Heart right ventricle (tissue), 16 donors: Measurements from ENCODE around the gene PLVAP. TPM values are rescaled to one million over a fixed set of nuclear protein-coding genes. Genes with fewer than 3 reads are reported as not detected.

ENCODE experiments used
- ATAC-seq, 8 donors: fragments of 200-7000 bp; cut with Tn5 transposase; one replicate each; pipeline ENCODE4 v1.9.1; 2020; ENCODE audit warnings: mild to moderate bottlenecking in 8 of 8, moderate library complexity in 8 of 8, moderate number of reproducible peaks in 1 of 8
- DNase-seq, 2 donors: peaks; one replicate each; pipeline ENCODE4 v3.0.0-alpha.2; 2020
- H3K27ac ChIP-seq, 10 donors: fragments of 200-600 bp; sonication (generic) in 2 of 10; one replicate each; pipeline versions ENCODE4 v1.5.0 to v1.8.0; 2020 to 2022; ENCODE audit warnings: mild to moderate bottlenecking in 3 of 10
- H3K27me3 ChIP-seq, 7 donors: fragments of 200-600 bp; one replicate each; pipeline ENCODE4 v1.8.0; 2021 to 2022; ENCODE audit warnings: mild to moderate bottlenecking in 2 of 7
- H3K36me3 ChIP-seq, 9 donors: fragments of 200-600 bp; sonication (generic) in 1 of 9; one replicate each; pipeline versions ENCODE4 v1.5.0 to v1.8.0; 2020 to 2022; ENCODE audit warnings: mild to moderate bottlenecking in 2 of 9
- H3K4me1 ChIP-seq, 9 donors: fragments of 200-600 bp; sonication (generic) in 1 of 9; one replicate each; pipeline versions ENCODE4 v1.5.0 to v1.8.0; 2020 to 2022; ENCODE audit warnings: mild to moderate bottlenecking in 4 of 9
- H3K4me3 ChIP-seq, 10 donors: fragments of 200-600 bp; sonication (generic) in 2 of 10; one replicate each; pipeline versions ENCODE4 v1.5.0 to v1.8.0; 2020 to 2022; ENCODE audit warnings: mild to moderate bottlenecking in 7 of 10, moderate library complexity in 2 of 10
- H3K9me3 ChIP-seq, 11 donors: fragments of 200-600 bp in 10 of 11; sonication (generic) in 2 of 11; one replicate each; pipeline versions ENCODE4 v1.5.0 to v1.8.0; 2013 to 2022; ENCODE audit warnings: mild to moderate bottlenecking in 2 of 11, control low read depth in 1 of 11, moderate library complexity in 1 of 11
- WGBS, 2 donors: extraction: QIAGEN DNeasy Blood & Tissue Kit; methylation state at CpG; one replicate each; pipeline ENCODE4 v1.1.7; 2013; ENCODE audit warnings: inconsistent platforms in 1 of 2; 5-methylcytosine and 5-hydroxymethylcytosine counted together
- intact Hi-C, 10 donors: fragments of 100-400 bp; cut with DNase I; formaldehyde crosslinking; loops; one replicate each; pipeline versions ENCODE4 v1.11.1 to v1.14.2; 2022
- polyA plus RNA-seq, 2 donors: library from polyadenylated mRNA; stranded (reverse); fragments of 200-250 nt; gene quantifications; one replicate each; pipeline ENCODE4 v1.2.3, GENCODE V29; 2013
- total RNA-seq, 10 donors: library from RNA; stranded (reverse); fragmentation: NEBNext Ultra II Directional in 3 of 10; extraction: Animal tissue kit (Norgen Biotek cat#: 25700) in 3 of 10; gene quantifications; one replicate each; pipeline versions ENCODE4 v1.2.1 to v1.2.4, GENCODE V29; 2021 to 2023
- TF ChIP-seq, protein P1 (sequence below), 9 donors: fragments of 200-600 bp; sonication (generic) in 2 of 9; IDR thresholded peaks; one replicate each; pipeline versions ENCODE4 v1.5.0 to v1.8.0; 2021 to 2022; ENCODE audit warnings: antibody characterized with exemption in 9 of 9, mild to moderate bottlenecking in 5 of 9, moderate library complexity in 1 of 9
- donor health status: Arrhythmogenic right ventricular cardiomyopathy.
- donor health status: ischemic (EF 13 %, LVEDD 7.1; RV severe dilation, severe dysfunction).
- donor health status: healthy with polysubstance abuse.
- donor health status: DM: no; HTN: yes; CAD: no.
- donor health status: DM: no; HTN: no; CAD: no.
- donor health status: ischemic (EF 25% LVEDD 6.9; RV normal size, moderate dysfunction).
- donor health status: ischemic (EF 25% LVEDD 5.7; RV mildly dilated, moderate dysfunction).
- donor health status: healthy.
- donor health status: DM: yes; HTN: yes; CAD: no.
- donor health status: Ischemic cardiomyopathy.
- donor health status: ischemic (EF 35%, LVEDD 5.7; RV mildly dilated, moderate dysfunction).
- donor health status: nonischemic (EF 11% LVEDD 7.7; RV severe dilation, severe dysfunction).
- donor health status: DM: yes; HTN: yes; CAD: no.
- donor health status: PGD.
- donor health status: ischemic (EF 29% LVEDD 5.4; RV normal size, mild dysfunction).
- donor health status: nonischemic (EF 23%, LVEDD 6.1; RV moderate dilation, normal function).

PLVAP gene
- total and polyA plus RNA-seq, 12 donors: 7.5 to 74.9 (median 24.5) TPM

- peaks cover 0 to 10% (median 0%) of the 10 kb centered on the region in 7 donors for H3K27me3 ChIP-seq
- no peak overlapping the region for H3K4me3 ChIP-seq
- H3K4me1 ChIP-seq: peaks cover 0 to 19% (median 0%) of the 10 kb centered on the region in 9 donors
- 93 to 95% methylated on average over 28 of the region's 28 CpGs for whole genome bisulfite sequencing, 2 donors
- DNase-seq (no peak), ATAC-seq (no peak)
- no peaks in the 10 kb centered on the region for H3K9me3 ChIP-seq
- H3K36me3 ChIP-seq: peaks cover 0 to 53% (median 20%) of the 10 kb centered on the region in 9 donors
- intact Hi-C loops: no loop called here
- no peak overlapping the region for H3K27ac ChIP-seq
- TF ChIP-seq, protein P1, sequence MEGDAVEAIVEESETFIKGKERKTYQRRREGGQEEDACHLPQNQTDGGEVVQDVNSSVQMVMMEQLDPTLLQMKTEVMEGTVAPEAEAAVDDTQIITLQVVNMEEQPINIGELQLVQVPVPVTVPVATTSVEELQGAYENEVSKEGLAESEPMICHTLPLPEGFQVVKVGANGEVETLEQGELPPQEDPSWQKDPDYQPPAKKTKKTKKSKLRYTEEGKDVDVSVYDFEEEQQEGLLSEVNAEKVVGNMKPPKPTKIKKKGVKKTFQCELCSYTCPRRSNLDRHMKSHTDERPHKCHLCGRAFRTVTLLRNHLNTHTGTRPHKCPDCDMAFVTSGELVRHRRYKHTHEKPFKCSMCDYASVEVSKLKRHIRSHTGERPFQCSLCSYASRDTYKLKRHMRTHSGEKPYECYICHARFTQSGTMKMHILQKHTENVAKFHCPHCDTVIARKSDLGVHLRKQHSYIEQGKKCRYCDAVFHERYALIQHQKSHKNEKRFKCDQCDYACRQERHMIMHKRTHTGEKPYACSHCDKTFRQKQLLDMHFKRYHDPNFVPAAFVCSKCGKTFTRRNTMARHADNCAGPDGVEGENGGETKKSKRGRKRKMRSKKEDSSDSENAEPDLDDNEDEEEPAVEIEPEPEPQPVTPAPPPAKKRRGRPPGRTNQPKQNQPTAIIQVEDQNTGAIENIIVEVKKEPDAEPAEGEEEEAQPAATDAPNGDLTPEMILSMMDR (IDR thresholded peaks at IDR 0.05): no peak
These were observed 52.6 kb downstream of the PLVAP start for GRCh38 chr19:17324357-17325114.

GRCh38 chr19:17323964-17324332 is 53.2 kb downstream of the PLVAP start:
- TF ChIP-seq, protein P1 (IDR thresholded peaks at IDR 0.05): no peak
- H3K4me1 ChIP-seq: peaks cover 0 to 13% (median 0%) of the 10 kb centered on the region in 9 donors
- H3K27me3 ChIP-seq: peaks cover 0 to 4% (median 0%) of the 10 kb centered on the region in 7 donors
- intact Hi-C loops: no loop called here
- peaks cover 0 to 58% (median 20%) of the 10 kb centered on the region in 9 donors for H3K36me3 ChIP-seq
- no peak for ATAC-seq
- no peak overlapping the region for H3K27ac ChIP-seq
- no peaks in the 10 kb centered on the region for H3K9me3 ChIP-seq
- H3K4me3 ChIP-seq: no peak overlapping the region
- no peak for DNase-seq
- 46 to 51% methylated on average over 7 of the region's 7 CpGs for WGBS, 2 donors

- ATAC-seq (no peak), DNase-seq (no peak)
- H3K4me1 ChIP-seq: peaks cover 0 to 11% (median 0%) of the 10 kb centered on the region in 9 donors
- no peak overlapping the region for H3K27ac ChIP-seq
- H3K27me3 ChIP-seq: no peaks in the 10 kb centered on the region
- 44 to 45% methylated on average over 50 to 56 of the region's 56 CpGs for WGBS, 2 donors
- TF ChIP-seq, protein P1 (IDR thresholded peaks at IDR 0.05): no peak
- peaks cover 0 to 64% (median 20%) of the 10 kb centered on the region in 9 donors for H3K36me3 ChIP-seq
- H3K9me3 ChIP-seq: no peaks in the 10 kb centered on the region
- intact Hi-C loops: no loop called here
- no peak overlapping the region for H3K4me3 ChIP-seq
These were observed 53.7 kb downstream of the PLVAP start for GRCh38 chr19:17323300-17323963.

GRCh38 chr19:17322854-17323253 is 54.3 kb downstream of the PLVAP start:
- Histone ChIP-seq H3K27ac (no peak overlapping the region), H3K4me1 (peaks cover 0 to 7% (median 0%) of the 10 kb centered on the region in 9 donors), H3K36me3 (peaks cover 0 to 68% (median 20%) of the 10 kb centered on the region in 9 donors), H3K4me3 (no peak overlapping the region), H3K27me3 (no peaks in the 10 kb centered on the region), H3K9me3 (no peaks in the 10 kb centered on the region)
- WGBS, 2 donors: 79 to 80% methylated on average over 10 of the region's 10 CpGs
- intact Hi-C loops: no loop called here
- TF ChIP-seq, protein P1 (IDR thresholded peaks at IDR 0.05): no peak
- no peak for ATAC-seq
- DNase-seq: no peak
